ENCODE results near the gene FOXP1. TPM values are rescaled to one million over a fixed set of nuclear protein-coding genes. Genes with fewer than 3 reads are reported as not detected.

FOXP1 gene
- polyA plus RNA-seq, 1 donor (not counting 4 experiments of a cell fraction or from before 2014, with no cell fraction given) = 14.6 TPM

DNA sequence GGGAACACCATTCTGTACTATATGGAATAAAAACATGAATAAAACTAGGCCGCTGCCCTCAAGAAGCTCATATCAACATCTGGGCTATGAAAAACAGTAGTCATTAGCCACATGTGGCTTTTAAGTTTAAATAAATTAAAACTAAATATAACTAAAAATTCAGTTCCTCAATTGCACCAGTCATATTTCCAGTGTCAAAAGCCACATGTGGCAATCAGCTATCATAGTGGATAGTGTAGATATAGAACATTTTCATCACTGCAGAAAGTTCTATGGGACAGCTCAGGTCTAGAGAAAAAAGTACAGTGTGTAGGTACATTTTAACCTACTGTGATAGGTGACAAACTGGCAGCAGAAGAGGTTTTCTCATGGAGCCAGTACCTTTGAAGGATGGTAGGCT, 261.4 kb downstream of the FOXP1 start:
- Histone ChIP-seq H3K9me1 (ENCODE audit: control insufficient read depth, extremely low read depth, insufficient read depth, low read length) (no peaks in the 10 kb centered on the region), H3K36me3 (ENCODE audit: control insufficient read depth in 2 of 2, extremely low read depth in 1 of 2, insufficient read depth in 2 of 2, low read length in 2 of 2) (no peaks in the 10 kb centered on the region), H3K4me2 (ENCODE audit: control insufficient read depth, extremely low read depth, insufficient read depth, low read depth, low read length) (no peak overlapping the region), H3K4me3 (ENCODE audit: control insufficient read depth in 2 of 3, extremely low read depth in 1 of 3, insufficient read depth in 2 of 3, low read depth in 1 of 3, low read length in 3 of 3) (no peak overlapping the region), H3K9me3 (ENCODE audit: control insufficient read depth, low read depth, low read length) (no peaks in the 10 kb centered on the region), H4K20me1 (ENCODE audit: control insufficient read depth, extremely low read depth, insufficient read depth, low read length) (no peaks in the 10 kb centered on the region), H3K27ac (ENCODE audit: control insufficient read depth, insufficient read depth, low read length) (no peak overlapping the region), H3K27me3 (ENCODE audit: control insufficient read depth, extremely low read depth, insufficient read depth, low read length) (no peaks in the 10 kb centered on the region), H3K9ac (ENCODE audit: control insufficient read depth, extremely low read depth, insufficient read depth, low read length) (no peak overlapping the region), H3K4me1 (ENCODE audit: control insufficient read depth, extremely low read depth, insufficient read depth, low read length) (no peaks in the 10 kb centered on the region), H2AFZ (ENCODE audit: control insufficient read depth, low read length) (no peak overlapping the region), H3K79me2 (ENCODE audit: control insufficient read depth, insufficient read depth, low read length) (no peaks in the 10 kb centered on the region)
- FAIRE-seq (no peak), DNase-seq (ENCODE audit: low read depth, low spot score) (no peak)
- dilution Hi-C loops (cut with MboI; ENCODE audit: extremely low pct_ligation_motif_present, low sequenced_read_pairs) = no loop called here
- no peak for TF ChIP-seq EZH2 (IDR thresholded peaks at IDR 0.05; ENCODE audit: low read length)
- TF ChIP-seq, protein P1, sequence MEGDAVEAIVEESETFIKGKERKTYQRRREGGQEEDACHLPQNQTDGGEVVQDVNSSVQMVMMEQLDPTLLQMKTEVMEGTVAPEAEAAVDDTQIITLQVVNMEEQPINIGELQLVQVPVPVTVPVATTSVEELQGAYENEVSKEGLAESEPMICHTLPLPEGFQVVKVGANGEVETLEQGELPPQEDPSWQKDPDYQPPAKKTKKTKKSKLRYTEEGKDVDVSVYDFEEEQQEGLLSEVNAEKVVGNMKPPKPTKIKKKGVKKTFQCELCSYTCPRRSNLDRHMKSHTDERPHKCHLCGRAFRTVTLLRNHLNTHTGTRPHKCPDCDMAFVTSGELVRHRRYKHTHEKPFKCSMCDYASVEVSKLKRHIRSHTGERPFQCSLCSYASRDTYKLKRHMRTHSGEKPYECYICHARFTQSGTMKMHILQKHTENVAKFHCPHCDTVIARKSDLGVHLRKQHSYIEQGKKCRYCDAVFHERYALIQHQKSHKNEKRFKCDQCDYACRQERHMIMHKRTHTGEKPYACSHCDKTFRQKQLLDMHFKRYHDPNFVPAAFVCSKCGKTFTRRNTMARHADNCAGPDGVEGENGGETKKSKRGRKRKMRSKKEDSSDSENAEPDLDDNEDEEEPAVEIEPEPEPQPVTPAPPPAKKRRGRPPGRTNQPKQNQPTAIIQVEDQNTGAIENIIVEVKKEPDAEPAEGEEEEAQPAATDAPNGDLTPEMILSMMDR (optimal IDR thresholded peaks at IDR 0.05 in 1 of 3, IDR thresholded peaks at IDR 0.05 in 1 of 3, conservative IDR thresholded peaks at IDR 0.05 in 1 of 3; ENCODE audit: extremely low read depth in 1 of 3, insufficient read depth in 2 of 3, low read length in 3 of 3) = no peak

DNA sequence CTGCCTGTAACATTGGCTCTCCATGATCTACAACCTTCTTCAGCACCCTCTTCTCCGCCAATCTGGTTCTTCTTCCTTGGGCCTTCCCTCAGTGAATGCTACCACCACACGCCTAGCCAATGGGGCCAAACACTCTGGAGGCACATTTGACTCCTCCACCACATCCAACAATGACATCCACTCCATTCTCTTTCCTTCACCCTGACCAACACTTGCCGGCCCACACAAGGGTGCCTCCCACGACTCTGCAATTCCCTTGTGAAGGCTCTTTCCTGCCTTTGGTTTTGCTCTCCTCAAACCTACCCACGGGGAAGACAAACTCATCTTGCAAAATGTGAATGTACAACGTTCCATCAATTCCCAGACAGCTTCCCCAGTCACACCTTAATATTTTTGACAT, 263.8 kb downstream of the FOXP1 start:
- Histone ChIP-seq H3K9me3 (ENCODE audit: control insufficient read depth, low read depth, low read length) (no peaks in the 10 kb centered on the region), H3K79me2 (ENCODE audit: control insufficient read depth, insufficient read depth, low read length) (no peaks in the 10 kb centered on the region), H3K27ac (ENCODE audit: control insufficient read depth, insufficient read depth, low read length) (no peak overlapping the region), H4K20me1 (ENCODE audit: control insufficient read depth, extremely low read depth, insufficient read depth, low read length) (no peaks in the 10 kb centered on the region), H3K9me1 (ENCODE audit: control insufficient read depth, extremely low read depth, insufficient read depth, low read length) (no peaks in the 10 kb centered on the region), H3K36me3 (ENCODE audit: control insufficient read depth in 2 of 2, extremely low read depth in 1 of 2, insufficient read depth in 2 of 2, low read length in 2 of 2) (no peaks in the 10 kb centered on the region), H3K4me1 (ENCODE audit: control insufficient read depth, extremely low read depth, insufficient read depth, low read length) (no peaks in the 10 kb centered on the region), H2AFZ (ENCODE audit: control insufficient read depth, low read length) (no peak overlapping the region), H3K4me2 (ENCODE audit: control insufficient read depth, extremely low read depth, insufficient read depth, low read depth, low read length) (no peak overlapping the region), H3K27me3 (ENCODE audit: control insufficient read depth, extremely low read depth, insufficient read depth, low read length) (no peaks in the 10 kb centered on the region), H3K4me3 (ENCODE audit: control insufficient read depth in 2 of 3, extremely low read depth in 1 of 3, insufficient read depth in 2 of 3, low read depth in 1 of 3, low read length in 3 of 3) (no peak overlapping the region), H3K9ac (ENCODE audit: control insufficient read depth, extremely low read depth, insufficient read depth, low read length) (no peak overlapping the region)
- TF ChIP-seq, protein P1 (optimal IDR thresholded peaks at IDR 0.05 in 1 of 3, IDR thresholded peaks at IDR 0.05 in 1 of 3, conservative IDR thresholded peaks at IDR 0.05 in 1 of 3; ENCODE audit: extremely low read depth in 1 of 3, insufficient read depth in 2 of 3, low read length in 3 of 3) = no peak
- TF ChIP-seq EZH2 (IDR thresholded peaks at IDR 0.05; ENCODE audit: low read length) = no peak
- FAIRE-seq (no peak), DNase-seq (ENCODE audit: low read depth, low spot score) (no peak)
- dilution Hi-C loops (cut with MboI; ENCODE audit: extremely low pct_ligation_motif_present, low sequenced_read_pairs) = no loop called here

Data from keratinocyte (primary cell).